Endothelial cell (in vitro differentiated cells): Measurements from ENCODE around the gene ARFGEF3. TPM values are rescaled to one million over a fixed set of nuclear protein-coding genes. Genes with fewer than 3 reads are reported as not detected.

Experiments used
- DNase-seq: peaks from one replicate; pipeline ENCODE4 v3.0.0; 2021; ENCODE audit warnings: low spot score
- H3K27ac Mint-ChIP-seq: one replicate; pipeline ENCODE4 v1.8.0; 2021; ENCODE audit warnings: mixed read lengths, inconsistent platforms; ENCODE audit not compliant: unreplicated experiment
- H3K27me3 Mint-ChIP-seq: one replicate; pipeline ENCODE4 v1.8.0; 2021; ENCODE audit warnings: mild to moderate bottlenecking, moderate library complexity, mixed read lengths, inconsistent platforms; ENCODE audit not compliant: unreplicated experiment
- H3K36me3 Mint-ChIP-seq: one replicate; pipeline ENCODE4 v1.8.0; 2021; ENCODE audit warnings: mild to moderate bottlenecking, low read depth, mixed read lengths, inconsistent platforms; ENCODE audit not compliant: unreplicated experiment
- H3K4me1 Mint-ChIP-seq: one replicate; pipeline ENCODE4 v1.8.0; 2021; ENCODE audit warnings: mild to moderate bottlenecking, mixed read lengths, inconsistent platforms; ENCODE audit not compliant: unreplicated experiment
- H3K4me3 Mint-ChIP-seq: one replicate; pipeline ENCODE4 v1.8.0; 2021; ENCODE audit warnings: mild to moderate bottlenecking, mixed read lengths, inconsistent platforms; ENCODE audit not compliant: unreplicated experiment
- H3K9me3 Mint-ChIP-seq: one replicate; pipeline ENCODE4 v1.8.0; 2021; ENCODE audit warnings: mixed read lengths, inconsistent platforms; ENCODE audit not compliant: unreplicated experiment
- CTCF ChIP-seq: fragments of 200-600 bp; sonication (generic); IDR thresholded peaks from one replicate; pipeline ENCODE4 v1.5.0; 2021; ENCODE audit warnings: antibody characterized with exemption; ENCODE audit not compliant: unreplicated experiment
- total RNA-seq: library from RNA; stranded (reverse); fragmentation: NEBNext Ultra II Directional; extraction: Animal tissue kit (Norgen Biotek cat#: 25700); gene quantifications from one replicate; pipeline ENCODE4 v1.2.1, GENCODE V29; 2021; ENCODE audit not compliant: unreplicated experiment

The ARFGEF3 gene
- total RNA-seq, 1 donor from 2014 or later: 6.4 TPM

GRCh38 chr6:138241934-138242333 is 80.2 kb downstream of the ARFGEF3 start:
- no peak overlapping the region for H3K27ac Mint-ChIP-seq
- no peaks in the 10 kb centered on the region for H3K36me3 Mint-ChIP-seq
- DNase-seq: no peak
- H3K27me3 Mint-ChIP-seq: no peaks in the 10 kb centered on the region
- no peak overlapping the region for H3K4me3 Mint-ChIP-seq
- TF ChIP-seq CTCF: no peak
- no peaks in the 10 kb centered on the region for H3K9me3 Mint-ChIP-seq
- H3K4me1 Mint-ChIP-seq: peaks cover 10% of the 10 kb centered on the region

GRCh38 chr6:138242987-138243592 is 81.4 kb downstream of the ARFGEF3 start:
- Mint-ChIP-seq H3K9me3 (no peaks in the 10 kb centered on the region), H3K4me3 (no peak overlapping the region), H3K4me1 (peaks cover 5% of the 10 kb centered on the region), H3K27ac (no peak overlapping the region), H3K27me3 (no peaks in the 10 kb centered on the region), H3K36me3 (no peaks in the 10 kb centered on the region)
- no peak for DNase-seq
- no peak for TF ChIP-seq CTCF

GRCh38 chr6:138245751-138246150 is 84.0 kb downstream of the ARFGEF3 start:
- no peaks in the 10 kb centered on the region for H3K27me3 Mint-ChIP-seq
- H3K4me3 Mint-ChIP-seq: no peak overlapping the region
- H3K9me3 Mint-ChIP-seq: no peaks in the 10 kb centered on the region
- no peak for TF ChIP-seq CTCF
- H3K4me1 Mint-ChIP-seq: peaks cover 5% of the 10 kb centered on the region
- H3K27ac Mint-ChIP-seq: no peak overlapping the region
- no peaks in the 10 kb centered on the region for H3K36me3 Mint-ChIP-seq
- DNase-seq: no peak

GRCh38 chr6:138246650-138247440 is 85.1 kb downstream of the ARFGEF3 start:
- H3K4me3 Mint-ChIP-seq: no peak overlapping the region
- no peak for DNase-seq
- no peak for TF ChIP-seq CTCF
- H3K9me3 Mint-ChIP-seq: no peaks in the 10 kb centered on the region
- H3K27ac Mint-ChIP-seq: no peak overlapping the region
- no peaks in the 10 kb centered on the region for H3K36me3 Mint-ChIP-seq
- H3K27me3 Mint-ChIP-seq: peaks cover 3% of the 10 kb centered on the region
- peaks cover 2% of the 10 kb centered on the region for H3K4me1 Mint-ChIP-seq

GRCh38 chr6:138248011-138248410 is 86.3 kb downstream of the ARFGEF3 start:
- H3K27ac Mint-ChIP-seq: no peak overlapping the region
- no peak for DNase-seq
- no peak overlapping the region for H3K4me3 Mint-ChIP-seq
- peaks cover 6% of the 10 kb centered on the region for H3K4me1 Mint-ChIP-seq
- no peaks in the 10 kb centered on the region for H3K9me3 Mint-ChIP-seq
- no peak for TF ChIP-seq CTCF
- H3K36me3 Mint-ChIP-seq: no peaks in the 10 kb centered on the region
- peaks cover 4% of the 10 kb centered on the region for H3K27me3 Mint-ChIP-seq
